Left hindlimb (tissue), 1 donor: ENCODE measurements around the gene UPF2.
"Not testable (repeated sequence)": the region's sequence is repeated elsewhere in the genome, so short reads cannot be mapped to it uniquely, and the experiment has no call there.

Source experiments
- DNase-seq: peaks from one replicate; pipeline ENCODE4 v3.0.0-alpha.2; 2018

Gene UPF2

DNA sequence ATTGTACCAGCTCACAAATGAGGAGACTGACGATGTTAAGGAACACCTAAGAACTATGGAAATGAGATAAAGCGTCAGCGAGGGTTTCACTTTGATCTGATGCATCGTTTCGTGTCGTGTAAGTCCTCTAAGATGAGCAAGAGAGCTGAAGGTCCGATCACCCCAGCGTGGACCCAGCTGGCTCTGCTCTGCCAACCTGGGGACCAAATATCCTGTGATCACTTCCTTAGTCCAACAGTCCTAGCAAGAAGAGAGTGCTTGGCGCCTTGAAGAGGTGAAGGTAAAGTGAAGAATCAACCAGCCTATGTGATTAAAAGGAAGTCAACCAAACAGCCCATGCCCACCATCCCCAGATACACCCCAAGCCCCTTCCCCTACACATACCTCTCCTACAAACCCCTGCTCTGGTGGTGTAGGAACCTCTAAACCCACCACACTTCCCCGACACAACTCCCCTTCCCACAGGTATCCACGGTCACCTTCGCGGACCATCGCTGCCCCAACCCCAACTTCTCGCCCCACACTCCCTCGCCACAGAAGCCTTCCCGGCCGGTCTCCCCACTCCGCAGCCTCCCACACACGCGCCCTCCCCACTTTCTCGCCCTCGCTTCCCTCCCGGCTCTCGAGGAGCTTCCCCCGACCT, 722 bp downstream of the UPF2 start:
- DNase-seq = no peak

DNA sequence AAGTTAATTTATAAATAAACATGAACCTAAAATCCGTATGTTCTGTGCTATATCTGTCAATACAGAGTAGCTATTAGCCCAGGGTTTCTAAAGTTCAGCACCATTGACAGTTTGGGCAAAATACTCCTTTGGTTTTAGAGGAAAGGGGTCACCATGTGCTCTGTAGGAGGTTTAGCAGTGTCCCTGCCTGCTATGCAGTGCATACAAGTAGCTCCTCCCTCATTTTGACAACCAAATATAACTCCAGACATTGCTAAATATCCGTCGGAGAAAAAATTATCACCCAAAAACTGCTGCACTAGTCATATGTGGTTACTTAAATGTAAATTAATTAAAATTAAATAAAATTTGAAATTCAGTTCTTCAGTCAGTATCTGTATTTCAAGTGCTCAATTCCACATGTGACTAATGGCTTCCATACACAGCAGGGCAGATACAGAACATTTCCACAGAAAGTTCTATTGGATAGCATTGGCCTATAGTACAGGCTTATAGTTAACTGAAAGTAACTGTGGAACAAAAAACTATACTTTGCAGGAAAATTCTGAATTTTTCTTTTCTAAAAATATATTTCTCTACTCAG, 6.4 kb downstream of the UPF2 start:
- no peak for DNase-seq

DNA sequence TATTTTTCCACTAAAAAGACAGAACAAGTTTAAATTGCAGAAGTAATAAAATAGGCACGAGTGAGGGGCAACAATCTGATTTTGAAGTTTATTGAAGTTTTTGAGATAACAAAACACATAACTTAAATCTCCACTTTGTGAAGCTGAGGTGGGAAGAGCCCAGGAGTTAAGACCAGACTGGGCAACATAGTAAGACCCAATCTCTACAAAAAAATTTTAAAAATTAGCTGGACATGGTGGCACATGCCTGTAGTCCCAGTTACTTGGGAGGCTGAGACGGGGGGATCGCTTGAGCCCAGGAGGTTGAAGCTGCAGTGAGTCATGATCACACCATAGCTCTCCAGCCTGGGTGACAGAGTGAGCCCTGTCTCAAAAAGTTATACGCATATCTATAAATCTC, 11.2 kb downstream of the UPF2 start:
- no peak for DNase-seq

DNA sequence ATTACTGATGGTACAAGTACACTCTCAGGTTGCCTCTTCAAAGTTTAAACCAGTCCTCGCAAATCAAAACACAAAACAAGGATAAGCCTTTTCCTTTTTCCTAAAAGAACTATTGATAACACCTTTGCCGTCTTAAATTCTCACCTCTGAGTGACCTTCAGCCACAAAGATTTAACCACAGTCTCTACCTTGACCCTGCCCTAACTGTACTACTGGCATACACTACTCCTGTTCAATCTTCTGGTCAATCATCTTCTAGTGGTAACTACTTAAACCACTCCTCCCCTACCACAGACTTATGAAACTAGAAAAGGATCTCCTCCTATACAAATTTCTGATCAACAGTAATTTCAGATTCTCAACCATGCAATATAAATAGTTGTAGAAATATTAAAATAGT, 15.1 kb downstream of the UPF2 start:
- DNase-seq = no peak

DNA sequence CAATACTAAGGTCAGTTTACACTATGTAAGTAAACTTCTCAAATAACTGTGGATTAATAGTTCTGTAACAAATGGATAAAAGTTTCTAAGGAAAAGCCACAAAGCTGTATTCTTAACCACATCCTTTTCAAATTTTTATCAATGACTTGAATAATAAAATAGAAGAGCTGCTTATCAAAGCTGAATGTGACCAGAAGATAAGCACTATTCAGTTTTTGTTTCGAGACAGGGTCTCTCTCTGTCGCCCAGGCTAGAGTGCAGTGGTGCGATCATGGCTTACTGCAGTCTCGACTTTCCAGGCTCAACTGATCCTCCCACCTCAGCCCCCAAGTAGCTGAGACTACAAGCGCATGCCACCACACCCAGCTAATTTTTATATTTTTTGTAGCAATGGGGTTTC, 17.0 kb downstream of the UPF2 start:
- no peak for DNase-seq

DNA sequence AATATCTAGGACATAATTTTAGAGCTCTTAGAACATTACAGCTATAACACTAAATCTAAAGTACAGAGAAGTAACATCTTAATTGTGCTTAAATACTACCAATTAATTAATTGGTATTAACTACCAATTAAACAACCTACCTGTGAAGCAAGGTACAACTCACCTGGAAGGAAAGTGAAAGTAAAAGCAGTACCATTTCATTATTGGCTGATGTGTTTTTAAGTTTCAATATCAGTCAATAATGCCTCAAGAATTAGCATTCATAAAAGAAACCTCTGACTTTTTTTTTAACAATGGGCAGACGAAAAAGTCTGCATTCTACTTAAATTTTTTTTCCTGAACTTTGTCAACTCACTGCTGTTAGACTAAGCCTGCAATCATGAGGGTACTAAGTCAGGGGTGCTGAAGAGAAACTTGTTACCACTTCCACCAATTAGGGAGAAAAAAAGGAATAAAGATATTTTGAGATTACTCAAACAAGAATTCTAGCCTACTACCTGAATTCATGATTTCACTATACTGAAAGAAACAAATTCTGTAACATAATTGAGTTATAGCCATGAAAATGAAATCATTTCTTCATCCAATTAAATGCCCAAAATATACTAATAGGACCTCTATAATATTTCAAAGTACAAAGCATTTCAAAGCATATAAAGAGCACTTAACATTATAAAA, 19.9 kb downstream of the UPF2 start:
- no peak for DNase-seq

DNA sequence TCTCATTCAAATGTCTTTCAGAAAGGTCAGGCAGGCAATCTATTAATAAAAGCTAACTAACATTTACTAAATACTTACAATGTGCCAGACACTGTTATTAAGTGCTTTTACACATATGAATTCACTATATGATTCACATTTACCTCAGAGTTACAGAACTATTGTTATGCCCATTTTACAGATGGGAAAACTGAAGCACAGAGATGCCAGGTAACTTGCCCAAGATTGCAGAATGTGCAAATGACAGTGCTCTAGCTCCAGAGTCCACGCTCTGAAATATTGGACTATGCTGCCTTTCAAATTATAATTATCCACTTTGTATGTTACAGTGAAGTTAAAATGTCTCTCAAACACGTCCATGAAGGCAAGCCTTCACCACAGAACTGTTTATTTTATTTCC, 22.0 kb downstream of the UPF2 start:
- DNase-seq = no peak

DNA sequence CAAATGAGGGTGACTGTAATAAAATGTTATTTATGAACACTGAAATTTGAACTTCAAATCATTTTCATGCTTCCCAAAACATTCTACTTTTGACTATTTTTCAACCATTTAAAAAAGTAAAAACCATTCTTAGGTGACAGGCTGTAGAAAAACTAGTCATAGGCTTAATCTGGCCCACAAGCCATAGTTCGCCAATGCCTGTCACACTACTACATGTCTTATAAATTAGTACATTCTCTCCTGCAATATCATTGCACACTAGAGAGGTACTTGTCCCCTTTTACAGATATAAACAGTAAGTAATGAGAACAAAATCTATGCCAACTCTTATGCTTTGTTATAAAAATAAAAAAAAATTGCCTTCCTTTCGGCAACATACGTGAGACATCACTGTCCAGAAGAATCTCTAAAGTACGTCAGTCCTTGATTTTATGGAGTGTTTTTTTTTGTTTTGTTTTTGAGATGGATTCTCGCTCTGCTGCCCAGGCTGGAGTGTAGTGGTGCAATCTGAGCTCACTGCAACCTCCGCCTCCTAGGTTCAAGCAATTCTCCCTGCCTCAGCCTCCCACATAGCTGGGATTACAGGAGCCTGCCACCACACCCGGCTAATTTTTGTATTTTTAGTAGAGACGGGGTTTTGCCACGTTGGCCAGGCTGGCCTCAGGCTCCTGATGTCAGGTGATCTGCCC, 23.2 kb downstream of the UPF2 start:
- no peak for DNase-seq

DNA sequence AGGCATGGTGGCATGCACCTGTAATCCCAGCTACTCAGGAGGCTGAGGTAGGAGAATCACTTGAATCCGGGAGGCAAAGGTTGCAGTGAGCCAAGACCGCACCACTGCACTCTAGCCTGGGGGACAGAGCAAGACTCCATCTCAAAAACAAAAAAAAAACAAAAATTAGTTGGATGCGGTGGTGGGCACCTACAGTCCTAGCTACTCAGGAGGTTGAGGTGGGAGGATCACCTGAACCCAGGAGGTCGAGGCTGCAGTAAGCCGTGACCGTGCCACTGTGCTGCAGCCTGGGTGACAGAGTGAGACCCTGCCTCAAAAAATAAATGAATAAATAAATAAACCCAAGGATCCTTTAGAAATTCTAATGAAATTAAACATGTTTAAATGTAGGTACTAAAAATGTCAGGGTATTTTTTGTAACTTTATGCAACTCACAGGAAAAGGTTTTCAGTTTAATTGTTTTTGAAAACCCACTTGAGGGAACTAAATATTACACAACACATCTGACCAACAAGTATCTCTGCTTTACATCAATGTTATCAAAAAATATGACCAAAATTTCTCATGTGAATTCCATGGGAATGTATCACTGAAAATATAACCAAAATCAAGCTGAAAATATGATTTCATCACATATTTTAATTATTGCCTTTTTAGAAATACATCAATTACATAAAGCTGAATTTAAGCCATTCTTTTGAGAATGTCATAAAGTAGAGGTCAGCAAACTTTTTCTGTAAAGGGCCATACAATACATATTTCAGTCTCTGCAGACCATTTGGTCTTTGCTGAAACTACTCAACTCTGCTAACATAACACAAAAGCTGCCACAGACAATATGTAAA, 23.9 kb downstream of the UPF2 start:
- DNase-seq = no peak

DNA sequence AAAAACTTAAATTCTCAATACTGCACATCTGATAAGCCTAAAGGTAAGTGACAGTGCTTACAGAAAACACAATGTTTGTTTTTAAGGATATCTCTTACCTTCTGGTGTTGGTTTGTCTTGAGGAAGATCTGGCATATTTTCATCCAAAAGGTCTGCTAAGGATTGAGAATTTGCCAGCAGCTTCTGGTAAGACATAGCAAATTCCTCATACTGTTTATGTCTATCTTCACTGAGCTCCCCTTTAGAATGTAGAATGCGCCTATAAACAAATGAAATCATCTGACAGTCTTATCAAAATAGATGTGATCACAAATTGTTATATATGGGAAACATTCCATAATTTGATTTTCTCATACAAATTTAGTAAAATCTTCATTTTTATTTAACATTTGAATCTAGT, 28.7 kb downstream of the UPF2 start:
- no peak for DNase-seq

DNA sequence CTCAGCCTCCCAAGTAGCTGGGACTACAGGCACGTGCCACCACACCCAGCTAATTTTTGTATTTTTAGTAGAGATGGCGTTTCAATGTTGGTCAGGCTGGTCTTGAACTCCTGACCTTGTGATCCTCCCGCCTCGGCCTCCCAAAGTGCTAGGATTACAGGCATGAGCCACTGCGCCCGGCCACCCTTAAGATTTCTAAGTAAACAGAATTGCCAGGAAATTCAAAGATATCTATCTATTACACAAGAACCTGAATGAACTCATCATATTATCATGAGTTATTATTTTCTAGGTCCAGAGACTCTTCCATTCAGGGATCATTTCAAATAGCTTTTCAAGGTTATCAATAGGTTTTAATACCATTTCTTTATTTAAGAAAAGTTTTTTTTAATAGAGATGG, 29.2 kb downstream of the UPF2 start:
- DNase-seq = not testable (repeated sequence)

DNA sequence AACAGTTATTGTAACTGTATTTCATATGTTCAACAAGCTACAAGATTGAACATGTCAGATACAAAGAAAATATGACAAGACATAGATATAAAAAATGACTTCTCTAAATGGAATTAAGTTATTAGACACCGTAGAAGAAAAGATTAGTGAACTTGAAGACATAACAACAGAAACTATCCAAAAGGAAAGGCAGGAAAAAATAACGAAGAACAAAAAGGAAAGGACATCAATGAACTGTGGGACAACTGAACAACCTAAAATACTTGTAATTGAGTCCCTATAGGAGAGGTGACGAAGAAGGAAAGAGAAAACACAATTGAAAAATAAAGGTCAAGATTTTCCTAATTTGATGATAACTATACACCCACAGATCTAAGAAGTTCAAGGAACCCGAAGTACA, 32.3 kb downstream of the UPF2 start:
- DNase-seq = no peak

DNA sequence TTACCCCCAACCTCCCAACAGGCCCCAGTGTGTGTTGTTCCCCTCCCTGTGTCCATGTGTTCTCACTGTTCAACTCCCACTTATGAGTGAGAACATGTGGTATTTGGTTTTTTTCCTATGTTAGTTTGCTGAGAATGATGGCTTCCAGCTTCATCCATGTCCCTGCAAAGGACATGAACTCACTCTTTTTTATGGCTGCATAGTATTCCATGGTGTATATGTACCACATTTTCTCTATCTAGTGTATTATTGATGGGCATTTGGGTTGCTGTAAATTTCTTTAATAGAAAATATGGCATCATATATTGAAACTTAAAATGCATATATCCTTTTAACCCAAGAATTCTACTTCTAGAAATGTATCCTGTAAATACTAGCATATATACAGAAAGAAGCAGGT, 33.8 kb downstream of the UPF2 start:
- DNase-seq = not testable (repeated sequence)

DNA sequence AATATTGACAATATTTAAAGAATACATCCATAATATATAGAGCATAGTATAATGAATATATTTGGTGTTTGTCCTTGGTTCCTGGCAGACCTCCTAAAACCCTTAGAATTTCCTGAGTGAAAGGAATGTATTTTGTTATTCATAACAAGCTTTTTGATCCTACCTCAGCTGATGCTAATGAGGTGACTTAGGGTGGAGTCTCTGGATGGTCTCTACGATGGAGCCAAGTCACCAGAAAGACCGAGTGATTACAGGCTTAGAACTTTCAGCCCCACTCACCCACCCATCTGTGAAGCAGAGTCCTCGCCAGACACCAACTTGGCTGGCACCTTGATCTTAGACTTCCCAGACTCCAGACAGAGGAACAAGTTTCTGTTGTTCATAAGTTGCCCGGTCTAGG, 35.9 kb downstream of the UPF2 start:
- DNase-seq = no peak

DNA sequence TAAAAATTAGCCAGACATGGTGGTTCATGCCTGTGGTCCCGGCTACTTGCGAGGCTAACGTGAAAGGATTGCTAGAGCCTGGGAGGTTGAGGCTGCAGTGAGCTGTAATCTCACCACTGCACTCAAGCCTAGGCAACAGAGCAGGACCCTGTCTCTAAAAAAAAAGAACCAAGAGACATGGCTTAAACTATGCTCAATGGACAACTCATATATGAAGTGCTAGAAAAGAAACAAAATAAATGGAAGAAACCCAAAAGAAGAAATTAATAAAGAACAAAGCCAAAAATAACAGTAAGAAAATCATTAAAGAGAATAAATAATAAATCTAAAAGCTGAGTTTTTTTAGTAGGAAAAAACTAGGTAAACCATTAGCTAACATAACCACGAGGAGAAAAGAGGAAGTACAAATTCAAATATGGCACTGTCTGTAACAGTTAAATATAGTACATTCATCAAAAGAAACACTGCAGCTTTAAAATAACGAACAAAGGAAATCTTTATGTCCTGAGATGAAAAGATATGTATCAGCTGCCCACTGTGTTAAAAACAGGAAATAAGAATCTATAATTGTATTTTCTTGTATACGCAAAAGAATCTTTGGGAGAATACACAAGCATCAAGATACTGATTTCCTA, 48.7 kb downstream of the UPF2 start:
- no peak for DNase-seq

DNA sequence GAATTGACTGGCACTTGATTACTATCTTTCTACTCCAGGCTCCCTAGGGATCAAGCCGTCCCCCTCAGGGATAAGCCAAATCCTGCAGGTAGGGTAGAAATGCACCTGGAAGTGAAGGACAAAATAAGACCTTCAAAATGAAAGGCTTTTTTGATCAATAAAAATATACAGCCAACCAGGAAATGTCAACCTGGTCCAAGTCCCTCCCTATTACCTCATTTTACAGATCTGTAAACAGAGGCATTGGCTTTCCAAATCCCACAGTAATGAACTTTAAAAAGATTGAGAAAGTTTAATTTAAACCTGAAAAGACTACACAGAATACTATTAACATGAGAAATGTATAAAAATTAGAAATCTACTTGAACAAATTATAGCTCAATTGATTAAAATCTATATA, 53.7 kb downstream of the UPF2 start:
- DNase-seq = no peak

DNA sequence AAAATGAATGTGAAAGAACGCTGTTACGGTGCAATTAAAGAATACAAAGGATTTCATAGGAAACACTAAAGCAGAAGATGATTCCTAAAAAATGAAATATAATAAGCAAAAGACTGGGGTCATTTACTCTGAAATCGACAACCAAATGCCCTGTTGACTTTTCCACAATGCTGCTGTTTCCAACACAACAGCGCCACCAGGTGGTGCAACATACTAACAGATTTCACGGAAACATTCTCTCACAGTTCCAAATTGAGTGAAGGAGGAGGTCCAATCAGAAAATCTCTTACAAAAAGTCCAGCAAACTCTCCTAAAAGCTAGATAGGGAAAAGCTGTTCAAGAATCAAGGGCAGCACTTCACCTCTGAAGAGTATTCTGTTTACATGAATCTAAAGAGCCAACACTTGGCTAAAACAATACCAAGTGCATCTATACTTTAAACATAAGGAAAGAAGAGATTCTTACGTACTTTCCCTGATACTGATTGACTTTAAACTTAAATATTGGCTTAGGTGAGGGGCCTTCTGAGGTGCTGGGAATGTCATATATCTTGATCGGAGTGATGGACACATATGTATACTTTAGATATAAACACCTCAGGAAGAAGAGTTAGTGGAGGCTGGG, 55.9 kb downstream of the UPF2 start:
- peak; percentile 75 for DNase-seq

DNA sequence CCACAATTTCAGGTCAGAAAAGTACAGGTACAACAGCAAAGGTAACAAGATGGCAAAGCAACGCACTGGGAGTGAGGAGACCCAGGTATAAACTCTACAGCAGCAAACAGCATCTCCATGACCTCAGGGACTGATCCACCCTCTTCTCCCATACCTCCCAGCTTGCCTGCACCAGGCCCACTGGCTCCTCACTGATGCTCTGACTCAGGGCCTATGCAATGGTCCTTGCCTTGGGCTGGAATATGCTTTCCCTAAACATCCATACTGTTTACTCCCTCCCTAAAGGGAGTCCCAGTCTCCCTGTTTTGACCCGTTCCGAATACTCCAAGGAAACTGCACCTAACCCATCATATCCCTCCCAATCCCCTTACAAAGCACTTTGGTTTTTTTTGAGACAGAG, 60.4 kb downstream of the UPF2 start:
- DNase-seq = no peak

DNA sequence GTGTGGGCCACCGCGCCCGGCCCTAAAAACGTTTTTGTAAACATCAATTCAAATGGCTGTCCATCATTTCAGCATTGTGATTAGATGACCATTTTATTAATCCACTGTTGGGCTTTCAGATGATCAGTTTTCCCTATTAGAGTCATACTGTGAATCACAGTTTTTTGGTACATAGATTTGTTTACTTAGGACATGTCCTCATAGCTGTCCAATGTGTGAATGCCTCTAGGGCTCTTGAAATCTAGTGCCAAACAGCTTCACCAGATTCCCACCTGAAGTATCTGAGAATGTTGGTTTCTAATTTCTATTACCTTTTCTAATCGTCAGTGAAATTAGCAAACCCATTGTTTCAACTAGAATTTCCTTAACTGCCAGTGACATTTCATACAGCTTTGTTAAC, 66.8 kb downstream of the UPF2 start:
- no peak for DNase-seq

DNA sequence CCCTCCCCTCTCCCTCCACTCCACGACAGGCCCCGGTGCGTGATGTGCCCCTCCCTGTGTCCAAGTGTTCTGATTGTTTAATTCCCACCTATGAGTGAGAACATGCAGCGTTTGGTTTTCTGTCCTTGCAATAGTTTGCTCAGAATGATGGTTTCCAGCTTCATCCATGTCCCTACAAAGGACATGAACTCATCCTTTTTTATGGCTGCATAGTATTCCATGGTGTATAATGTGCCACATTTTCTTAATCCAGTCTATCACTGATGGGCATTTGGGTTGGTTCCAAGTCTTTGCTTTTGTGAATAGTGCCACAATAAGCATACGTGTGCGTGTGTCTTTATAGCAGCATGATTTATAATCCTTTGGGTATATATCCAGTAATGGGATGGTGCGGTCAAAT, 70.1 kb downstream of the UPF2 start:
- not testable (repeated sequence) for DNase-seq

DNA sequence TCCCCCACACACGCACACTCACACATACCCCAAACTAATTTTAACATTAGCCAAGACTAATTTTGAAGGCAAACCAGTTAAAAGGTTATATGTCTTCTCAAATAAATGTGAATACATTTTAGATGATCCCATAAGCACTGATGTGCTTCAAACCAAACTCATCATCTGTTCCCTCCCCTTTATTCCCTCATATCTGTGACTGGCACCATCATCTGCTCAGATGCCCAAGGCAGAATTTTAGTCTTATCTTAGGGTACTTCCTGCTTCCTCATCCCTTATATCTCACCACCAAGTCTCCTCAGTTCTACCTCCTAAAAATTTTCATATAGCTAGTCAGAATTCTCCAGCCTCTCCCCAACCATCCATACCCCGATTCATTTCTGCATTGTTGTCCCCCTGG, 80.4 kb downstream of the UPF2 start:
- DNase-seq = no peak

DNA sequence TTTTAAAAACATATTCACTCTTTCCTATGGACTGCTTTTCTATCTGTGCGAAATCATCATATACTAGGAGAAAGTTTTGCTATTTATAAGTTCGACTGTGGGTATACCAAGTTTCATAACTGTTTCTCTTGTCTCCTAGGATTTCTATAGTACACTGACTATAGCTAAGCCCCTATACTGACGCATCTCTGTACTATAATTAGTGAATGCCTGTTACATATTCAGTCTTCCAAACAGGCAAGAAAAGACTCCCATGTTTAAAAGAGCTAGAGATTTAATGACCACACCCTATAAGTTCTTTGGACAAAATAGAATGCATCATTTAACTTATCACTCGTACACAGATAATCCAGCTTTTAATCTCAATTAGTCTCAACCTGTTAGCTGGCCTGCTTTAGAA, 80.8 kb downstream of the UPF2 start:
- DNase-seq = no peak
